GM19035 (cell line): Measurements from ENCODE around the gene NKAIN2.
"Not testable (repeated sequence)": the region's sequence is repeated elsewhere in the genome, so short reads cannot be mapped to it uniquely, and the experiment has no call there.

ENCODE experiments used
- ATAC-seq: cut with Tn5 transposase; IDR thresholded peaks from one replicate; pipeline ENCODE4 v1.9.1; 2021; ENCODE audit not compliant: unreplicated experiment

The NKAIN2 gene

GRCh38 chr6:124294574-124295200, 491.0 kb downstream of the NKAIN2 start:
- ATAC-seq, result no peak

- ATAC-seq, result no peak
Measured at GRCh38 chr6:124297507-124297906, 493.8 kb downstream of the NKAIN2 start.

- no peak for ATAC-seq
Measured at GRCh38 chr6:124298730-124299129, 495.1 kb downstream of the NKAIN2 start.

- not testable (repeated sequence) for ATAC-seq
Measured at GRCh38 chr6:124300907-124301306, 497.2 kb downstream of the NKAIN2 start.

GRCh38 chr6:124303971-124304370, 500.3 kb downstream of the NKAIN2 start:
- no peak for ATAC-seq

DNA sequence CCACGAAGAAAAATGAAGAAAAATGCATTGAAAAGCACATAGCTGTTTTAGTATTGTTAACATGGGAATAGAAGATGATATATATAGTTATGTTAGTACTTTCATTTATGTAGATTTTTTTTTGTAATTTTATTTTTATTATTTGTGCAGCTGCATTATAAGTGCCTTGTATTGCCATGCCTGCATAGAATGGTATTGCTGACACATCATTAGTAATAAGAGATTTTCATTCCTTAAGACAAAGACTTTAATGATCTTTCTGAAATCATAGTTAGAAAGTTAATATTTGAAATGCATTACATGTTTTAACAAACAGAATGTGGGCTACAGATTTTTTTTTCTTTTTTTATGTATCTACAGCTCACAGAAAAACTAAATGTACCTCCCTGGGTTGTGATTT, 506.5 kb downstream of the NKAIN2 start:
- no peak for ATAC-seq

GRCh38 chr6:124319410-124319809, 515.7 kb downstream of the NKAIN2 start:
- ATAC-seq, result no peak

DNA sequence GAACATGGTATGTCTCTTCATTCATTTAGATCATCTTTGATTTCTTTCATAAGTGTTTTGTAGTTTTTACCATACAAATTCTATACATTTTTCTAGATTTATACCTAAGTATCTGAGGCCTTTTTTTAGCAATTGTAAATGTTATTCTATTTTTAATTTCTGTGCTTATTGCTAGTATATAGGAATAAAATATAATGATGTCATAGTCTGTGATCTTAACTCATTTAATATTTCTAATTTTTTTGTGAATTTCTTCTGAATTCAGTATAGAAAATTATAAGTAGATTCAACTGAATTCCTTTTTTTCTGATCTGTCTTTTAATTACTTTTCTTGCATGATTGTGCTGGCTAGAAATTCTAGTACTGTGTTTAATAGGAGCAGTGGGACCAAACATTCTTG, 520.6 kb downstream of the NKAIN2 start:
- ATAC-seq, result no peak

GRCh38 chr6:124330197-124330596, 526.5 kb downstream of the NKAIN2 start:
- no peak for ATAC-seq

- no peak for ATAC-seq
Measured at GRCh38 chr6:124334359-124334758, 530.7 kb downstream of the NKAIN2 start.

- no peak for ATAC-seq
Measured at GRCh38 chr6:124339610-124340334, 536.1 kb downstream of the NKAIN2 start.

- ATAC-seq, result not testable (repeated sequence)
Measured at GRCh38 chr6:124348339-124348738, 544.7 kb downstream of the NKAIN2 start.

GRCh38 chr6:124355146-124355545, 551.5 kb downstream of the NKAIN2 start:
- no peak for ATAC-seq

- ATAC-seq, result no peak
Measured at GRCh38 chr6:124356276-124356810, 552.7 kb downstream of the NKAIN2 start.

DNA sequence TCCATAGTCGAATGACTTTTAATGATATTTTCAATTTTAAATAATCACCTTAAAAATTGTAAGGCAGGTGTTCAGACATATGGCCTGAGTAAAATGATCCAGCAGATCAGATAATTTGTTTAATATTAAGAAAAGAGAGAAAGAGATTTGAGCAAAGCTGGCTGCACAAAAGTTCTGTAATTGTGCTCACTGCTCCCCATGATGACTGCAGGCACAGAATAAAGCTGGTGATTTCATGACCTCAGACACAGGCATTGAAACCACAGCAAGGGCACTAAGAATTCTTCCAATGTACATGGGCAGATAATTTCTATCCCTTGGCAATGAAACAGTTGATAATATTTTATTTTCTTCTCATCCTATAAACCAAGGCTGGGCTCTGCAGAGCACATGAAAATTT, 553.1 kb downstream of the NKAIN2 start:
- ATAC-seq, result no peak

GRCh38 chr6:124368131-124368530, 564.5 kb downstream of the NKAIN2 start:
- ATAC-seq, result no peak

DNA sequence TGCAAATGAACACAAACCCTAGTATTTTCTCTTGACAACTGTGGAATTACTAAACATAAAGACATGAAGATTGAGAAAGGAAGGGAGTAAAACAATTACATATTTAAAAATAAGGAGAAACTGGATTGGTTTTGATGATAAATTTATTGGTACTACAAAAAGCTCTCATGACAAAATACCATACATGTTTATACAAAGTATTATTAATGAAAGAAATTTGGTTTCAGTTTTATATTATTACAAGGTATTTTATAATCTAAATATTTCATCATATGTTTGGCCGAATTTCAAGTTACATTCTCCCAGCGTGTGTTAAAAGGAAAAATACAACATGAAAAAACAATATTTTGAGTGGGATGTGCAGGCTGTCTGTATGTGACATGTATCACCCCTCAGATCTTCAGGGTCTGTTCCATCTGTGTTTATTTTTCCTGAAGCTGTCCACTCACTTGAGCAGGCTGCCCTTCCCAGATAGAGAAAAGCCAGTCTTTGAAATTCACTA, 568.4 kb downstream of the NKAIN2 start:
- no peak for ATAC-seq

- no peak for ATAC-seq
Measured at GRCh38 chr6:124373386-124373785, 569.7 kb downstream of the NKAIN2 start.

DNA sequence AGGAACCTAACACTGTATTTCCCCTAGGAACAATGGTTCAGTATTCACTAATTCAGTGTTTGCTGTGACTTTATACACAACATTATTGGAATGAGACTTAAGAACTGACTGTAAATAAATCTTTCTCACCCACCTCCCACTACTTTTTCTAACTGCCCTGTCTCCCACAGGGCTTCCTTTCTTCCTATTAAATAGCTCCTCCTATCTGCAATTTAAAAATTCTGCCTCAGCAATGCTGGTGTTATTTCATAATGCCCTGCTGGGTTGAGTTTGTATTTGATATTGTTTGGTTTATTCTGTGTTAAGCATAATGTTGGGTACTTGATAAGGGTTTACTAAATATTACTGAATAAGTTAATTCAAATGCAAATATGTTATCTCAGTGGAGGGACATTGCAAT, 585.5 kb downstream of the NKAIN2 start:
- no peak for ATAC-seq

- ATAC-seq, result no peak
Measured at GRCh38 chr6:124393536-124393935, 589.9 kb downstream of the NKAIN2 start.

DNA sequence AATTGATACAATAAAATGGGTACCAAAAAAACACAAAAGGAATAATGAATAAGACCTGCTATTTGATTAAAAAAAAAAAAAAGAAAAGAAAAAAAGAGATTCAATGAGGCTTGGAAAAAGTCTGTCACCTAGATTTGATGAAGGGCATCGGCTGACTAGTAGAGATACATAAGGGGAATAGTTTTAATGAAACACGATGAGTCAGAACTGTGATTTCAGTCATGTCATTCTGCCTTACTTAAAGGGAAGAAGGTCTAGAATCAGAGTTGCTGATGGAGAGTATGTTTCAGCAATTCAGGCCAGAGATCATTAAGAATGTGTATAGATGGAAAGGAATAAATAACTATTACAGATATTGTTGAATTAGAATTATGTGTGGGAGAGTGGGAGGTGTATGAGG, 592.7 kb downstream of the NKAIN2 start:
- ATAC-seq, result no peak

GRCh38 chr6:124400261-124400999, 596.8 kb downstream of the NKAIN2 start:
- ATAC-seq, result no peak
